Erythroblast (primary cell): ENCODE data around the gene CASR.

Source experiments
- GATA1 ChIP-seq: IDR thresholded peaks from 2 replicates; pipeline ENCODE4 v1.6.1; 2011; ENCODE audit warnings: low read depth, mild to moderate bottlenecking, control low read depth, low read length, moderate library complexity
- POLR2A ChIP-seq: IDR thresholded peaks from 2 replicates; pipeline ENCODE4 v1.6.1; 2011; ENCODE audit warnings: mild to moderate bottlenecking, low read length

GRCh38 chr3:122258757-122259371 is 75.4 kb downstream of the CASR start:
- TF ChIP-seq POLR2A, result no peak
- TF ChIP-seq GATA1, result no peak
